HepG2 (cell line): ENCODE data around the gene TCF25. TPM values are rescaled to one million over a fixed set of nuclear protein-coding genes. Genes with fewer than 3 reads are reported as not detected.

Experiments used
- BATF2 ChIP-seq: sonication (generic); formaldehyde crosslinking; IDR thresholded peaks from 2 replicates; pipeline ENCODE4 v1.8.0; 2022; ENCODE audit warnings: mild to moderate bottlenecking, missing genetic modification reagents, moderate library complexity
- BHLHE40 ChIP-seq: IDR thresholded peaks from 2 replicates; pipeline ENCODE4 v1.6.1; 2011; ENCODE audit warnings: low read length, improper control_type of control experiment
- CBX1 ChIP-seq: IDR thresholded peaks from one replicate; pipeline ENCODE4 v1.6.1; 2016; ENCODE audit warnings: antibody characterized with exemption, low read depth
- FIP1L1 ChIP-seq: fragments of 200-400 bp; formaldehyde crosslinking; IDR thresholded peaks from 2 replicates; pipeline ENCODE4 v1.6.1; 2018; ENCODE audit warnings: low read depth, mild to moderate bottlenecking, low read length, moderate library complexity, borderline replicate concordance; ENCODE audit not compliant: insufficient read depth
- GABPA ChIP-seq, 2 experiments: IDR thresholded peaks; 2 replicates each; pipeline ENCODE4 v1.6.1; 2011 to 2016; ENCODE audit warnings: low read depth in 2 of 2, low read length in 1 of 2, missing biosample characterization in 1 of 2, missing genetic modification characterization in 1 of 2
- JUND ChIP-seq: sonication (generic); formaldehyde crosslinking; IDR thresholded peaks from 2 replicates; pipeline ENCODE4 v1.8.0; 2022; ENCODE audit warnings: mild to moderate bottlenecking, missing genetic modification reagents
- MLXIP ChIP-seq: sonication (generic); formaldehyde crosslinking; IDR thresholded peaks from 2 replicates; pipeline ENCODE4 v1.9.0; 2021; ENCODE audit warnings: missing genetic modification reagents, borderline replicate concordance
- NFYC ChIP-seq: IDR thresholded peaks from 2 replicates; pipeline ENCODE4 v1.6.1; 2016; ENCODE audit warnings: missing genetic modification reagents, missing compliant biosample characterization
- POLR2AphosphoS2 ChIP-seq: IDR thresholded peaks from 2 replicates; pipeline ENCODE4 v1.6.1; 2011; ENCODE audit warnings: low read depth, low read length, improper control_type of control experiment
- SAP130 ChIP-seq: IDR thresholded peaks from 2 replicates; pipeline ENCODE4 v1.6.1; 2016; ENCODE audit warnings: low read depth
- SP140L ChIP-seq: sonication (generic); formaldehyde crosslinking; IDR thresholded peaks from 2 replicates; pipeline ENCODE4 v1.4.0; 2020; ENCODE audit warnings: missing genetic modification reagents, borderline replicate concordance
- TCF7L2 ChIP-seq: IDR thresholded peaks from 2 replicates; pipeline ENCODE4 v1.6.1; 2011; ENCODE audit warnings: mild to moderate bottlenecking, low read depth, low read length, moderate library complexity
- ZMYM3 ChIP-seq: sonication (generic); formaldehyde crosslinking; IDR thresholded peaks from 2 replicates; pipeline ENCODE4 v1.5.1; 2020; ENCODE audit warnings: mild to moderate bottlenecking, missing genetic modification reagents
- ZNF121 ChIP-seq: sonication (generic); formaldehyde crosslinking; IDR thresholded peaks from 2 replicates; pipeline ENCODE4 v1.5.0; 2020; ENCODE audit warnings: mild to moderate bottlenecking, missing genetic modification reagents
- ZNF136 ChIP-seq: sonication (generic); formaldehyde crosslinking; IDR thresholded peaks from 2 replicates; pipeline ENCODE4 v1.8.1; 2022; ENCODE audit warnings: low read depth, mild to moderate bottlenecking, moderate library complexity, missing genetic modification reagents
- ZNF225 ChIP-seq: sonication (generic); formaldehyde crosslinking; IDR thresholded peaks from 2 replicates; pipeline ENCODE4 v1.4.0; 2020; ENCODE audit warnings: mild to moderate bottlenecking, missing genetic modification reagents
- ZNF234 ChIP-seq: sonication (generic); formaldehyde crosslinking; conservative IDR thresholded peaks from 2 replicates; pipeline ENCODE4 v1.5.1; 2020; ENCODE audit warnings: mild to moderate bottlenecking, missing genetic modification reagents
- ZNF253 ChIP-seq: sonication (generic); formaldehyde crosslinking; IDR thresholded peaks from 2 replicates; pipeline ENCODE4 v1.8.0; 2022; ENCODE audit warnings: mild to moderate bottlenecking, missing genetic modification reagents, borderline replicate concordance
- ZNF282 ChIP-seq: fragments of 450-650 bp; IDR thresholded peaks from 2 replicates; pipeline ENCODE4 v1.6.1; 2018; ENCODE audit not compliant: partially characterized antibody
- ZNF326 ChIP-seq: sonication (generic); formaldehyde crosslinking; IDR thresholded peaks from 2 replicates; pipeline ENCODE4 v1.4.0; 2020; ENCODE audit warnings: missing genetic modification reagents, borderline replicate concordance
- ZNF333 ChIP-seq: sonication (generic); formaldehyde crosslinking; IDR thresholded peaks from 2 replicates; pipeline ENCODE4 v1.4.0; 2020; ENCODE audit warnings: mild to moderate bottlenecking, missing genetic modification reagents, borderline replicate concordance
- ZNF558 ChIP-seq: sonication (generic); formaldehyde crosslinking; IDR thresholded peaks from 2 replicates; pipeline ENCODE4 v1.9.0; 2022; ENCODE audit warnings: mild to moderate bottlenecking, missing genetic modification reagents, borderline replicate concordance
- ZNF629 ChIP-seq: sonication (generic); formaldehyde crosslinking; conservative IDR thresholded peaks from 2 replicates; pipeline ENCODE4 v1.5.0; 2020; ENCODE audit warnings: missing genetic modification reagents
- ZNF678 ChIP-seq: sonication (generic); formaldehyde crosslinking; IDR thresholded peaks from 2 replicates; pipeline ENCODE4 v1.4.0; 2020; ENCODE audit warnings: mild to moderate bottlenecking, missing genetic modification reagents
- polyA plus RNA-seq, 8 experiments: library from polyadenylated mRNA; depleted of rRNA in 3 of 8; stranded (reverse) in 7 of 8; unstranded in 1 of 8; fragments of >200 nt; fragmentation: Illumina TruSeq in 4 of 8; extraction: Trizol in 4 of 8; gene quantifications; 2 replicates each; pipeline versions ENCODE4 v1.2.1 to v1.2.3, GENCODE V29; 2011 to 2016; ENCODE audit warnings: low read depth in 4 of 8, missing spikeins in 1 of 8, mixed read lengths in 1 of 8; ENCODE audit not compliant: insufficient read depth in 1 of 8
- total RNA-seq, 5 experiments: library from RNA; depleted of rRNA; stranded (reverse); fragments of >200 nt; fragmentation: Illumina TruSeq; extraction: Trizol; gene quantifications; 2 replicates each; pipeline ENCODE4 v1.2.3, GENCODE V29; 2016; ENCODE audit warnings: low read depth in 1 of 5
- TF ChIP-seq, protein P1 (sequence below): sonication (generic); formaldehyde crosslinking; IDR thresholded peaks from 2 replicates; pipeline ENCODE4 v1.5.0; 2020; ENCODE audit warnings: missing genetic modification reagents
- TF ChIP-seq, protein P2 (sequence below): fragments of 450-650 bp; IDR thresholded peaks from 2 replicates; pipeline ENCODE4 v1.6.1; 2016

TCF25 gene
- total and polyA plus RNA-seq, 2 of the 13 experiments (the other 11 are each of a cell fraction or from before 2014, with no cell fraction given), result 138 to 206 TPM

GRCh38 chr16:89919535-89920406 lies 46.4 kb downstream of the TCF25 start (continued):
- TF ChIP-seq ZNF253 (CRISPR knock-in tag), result 0 out of 2 replicates have a peak, but pooled peaks have one; percentile 27
- no peak for TF ChIP-seq ZNF225
- no peak for TF ChIP-seq ZNF678 (CRISPR knock-in tag)
- TF ChIP-seq TCF7L2, result no peak
- no peak for TF ChIP-seq ZNF234
- TF ChIP-seq, protein P1, sequence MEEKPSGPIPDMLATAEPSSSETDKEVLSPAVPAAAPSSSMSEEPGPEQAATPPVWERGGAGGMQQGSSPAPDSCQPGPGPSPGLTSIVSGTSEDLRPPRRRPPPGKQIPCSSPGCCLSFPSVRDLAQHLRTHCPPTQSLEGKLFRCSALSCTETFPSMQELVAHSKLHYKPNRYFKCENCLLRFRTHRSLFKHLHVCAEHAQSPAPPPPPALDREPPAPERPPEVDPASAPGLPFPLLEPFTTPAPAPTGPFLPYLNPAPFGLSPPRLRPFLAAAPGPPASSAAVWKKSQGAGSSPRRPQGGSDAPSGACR (CRISPR knock-in tag), result no peak
- no peak for TF ChIP-seq FIP1L1
- no peak for TF ChIP-seq ZNF558 (CRISPR knock-in tag)
- TF ChIP-seq NFYC (CRISPR knock-in tag), result no peak
- no peak for TF ChIP-seq CBX1
- TF ChIP-seq BATF2 (CRISPR knock-in tag), result no peak
- TF ChIP-seq JUND, result no peak
- TF ChIP-seq ZNF121 (CRISPR knock-in tag), result no peak
- no peak for TF ChIP-seq ZMYM3 (CRISPR knock-in tag)
- TF ChIP-seq GABPA (IDR thresholded peaks at IDR 0.05; ENCODE audit: low read depth, low read length), result no peak
- TF ChIP-seq GABPA (CRISPR knock-in tag; IDR thresholded peaks at IDR 0.05; ENCODE audit: low read depth), result no peak
- TF ChIP-seq ZNF629 (CRISPR knock-in tag), result no peak
- TF ChIP-seq BHLHE40, result no peak
- no peak for TF ChIP-seq MLXIP (CRISPR knock-in tag)
- TF ChIP-seq ZNF136, result no peak
- TF ChIP-seq ZNF282, result no peak
- TF ChIP-seq, protein P2, sequence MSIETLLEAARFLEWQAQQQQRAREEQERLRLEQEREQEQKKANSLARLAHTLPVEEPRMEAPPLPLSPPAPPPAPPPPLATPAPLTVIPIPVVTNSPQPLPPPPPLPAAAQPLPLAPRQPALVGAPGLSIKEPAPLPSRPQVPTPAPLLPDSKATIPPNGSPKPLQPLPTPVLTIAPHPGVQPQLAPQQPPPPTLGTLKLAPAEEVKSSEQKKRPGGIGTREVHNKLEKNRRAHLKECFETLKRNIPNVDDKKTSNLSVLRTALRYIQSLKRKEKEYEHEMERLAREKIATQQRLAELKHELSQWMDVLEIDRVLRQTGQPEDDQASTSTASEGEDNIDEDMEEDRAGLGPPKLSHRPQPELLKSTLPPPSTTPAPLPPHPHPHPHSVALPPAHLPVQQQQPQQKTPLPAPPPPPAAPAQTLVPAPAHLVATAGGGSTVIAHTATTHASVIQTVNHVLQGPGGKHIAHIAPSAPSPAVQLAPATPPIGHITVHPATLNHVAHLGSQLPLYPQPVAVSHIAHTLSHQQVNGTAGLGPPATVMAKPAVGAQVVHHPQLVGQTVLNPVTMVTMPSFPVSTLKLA, result peak; percentile 80
- no peak for TF ChIP-seq SP140L (CRISPR knock-in tag)
- no peak for TF ChIP-seq POLR2AphosphoS2
- no peak for TF ChIP-seq ZNF333
- TF ChIP-seq ZNF326, result no peak
- no peak for TF ChIP-seq SAP130 (CRISPR knock-in tag)
